ENCODE measurements around the gene FCER2. TPM values are rescaled to one million over a fixed set of nuclear protein-coding genes. Genes with fewer than 3 reads are reported as not detected.

FCER2 gene
- total and polyA plus RNA-seq, 2 of the 13 experiments (the other 11 are each of a cell fraction or from before 2014, with no cell fraction given), result not detected

- ChIA-PET CTCF (ENCODE audit: low intra/inter-chr PET ratio, low total read pairs) (no interaction called here), POLR2A (interaction anchor here (0.9 kb wide), 1 partner anchor 345 kb away, joined by 3 read pairs; no protein-coding TSS in a partner anchor)
- H3K27ac ChIP-seq (ENCODE audit: extremely low read length, insufficient read depth, low read length), result no peak overlapping the region
- 43% methylated on average over 1 of the region's 2 CpGs for WGBS (ENCODE audit: low lambda C conversion rate)
- no peaks in the 10 kb centered on the region for H4K20me1 ChIP-seq (ENCODE audit: insufficient read depth, low read length)
- DNase-seq (ENCODE audit: low spot score) (no peak), FAIRE-seq (no peak), ATAC-seq (no peak)
- no peaks in the 10 kb centered on the region for H3K36me3 ChIP-seq (replicated peaks in 1 of 2; ENCODE audit: control insufficient read depth in 1 of 2, insufficient read depth in 2 of 2, low read length in 2 of 2)
- H3K9me3 ChIP-seq (ENCODE audit: low read length), result no peaks in the 10 kb centered on the region
- no peak overlapping the region for H3K4me3 ChIP-seq (replicated peaks in 1 of 3; ENCODE audit: insufficient read depth in 1 of 3, low read depth in 2 of 3, low read length in 3 of 3)
- peaks cover 3 to 27% of the 10 kb centered on the region in 2 experiments; a peak in 2 of 5 replicates for H3K27me3 ChIP-seq (ENCODE audit: control insufficient read depth in 1 of 2, insufficient read depth in 2 of 2, low read length in 2 of 2)
- no TSS peak for BruUV-seq (replicated peaks)
- in situ Hi-C loops (cut with HindIII; ENCODE audit: extremely low pct_ligation_motif_present, low pct_unique_long_range_greater_than_20kb), result no loop called here
- no peak overlapping the region for H3K9ac ChIP-seq (ENCODE audit: insufficient read depth, low read depth, low read length)
- no peak for TF ChIP-seq ZNF33A (CRISPR knock-in tag; IDR thresholded peaks at IDR 0.05; ENCODE audit: borderline replicate concordance)
- TF ChIP-seq ZSCAN29 (CRISPR knock-in tag; conservative IDR thresholded peaks at IDR 0.05), result no peak
- TF ChIP-seq BCL6 (CRISPR knock-in tag; IDR thresholded peaks at IDR 0.05), result 0 out of 2 replicates have a peak, but pooled peaks have one; percentile 28
- TF ChIP-seq TIGD3 (CRISPR knock-in tag; IDR thresholded peaks at IDR 0.05; ENCODE audit: borderline replicate concordance), result no peak
- 0 out of 2 replicates have a peak, but pooled peaks have one; percentile 36 for TF ChIP-seq FOSL2 (CRISPR knock-in tag; IDR thresholded peaks at IDR 0.05)
- peak; percentile 28; the same call in 1 of the 2 replicates for TF ChIP-seq RXRA (CRISPR knock-in tag; IDR thresholded peaks at IDR 0.05)
- peak; percentile 68 for TF ChIP-seq RARA (CRISPR knock-in tag; IDR thresholded peaks at IDR 0.05)
- intact Hi-C loops (cut with micrococcal nuclease; ENCODE audit: unreplicated experiment), result no loop called here
- H3K4me2 ChIP-seq (ENCODE audit: low read depth, low read length), result no peak overlapping the region
- H3K79me2 ChIP-seq (ENCODE audit: insufficient read depth, low read length), result no peaks in the 10 kb centered on the region
- H3K4me1 ChIP-seq (ENCODE audit: insufficient read depth, low read length), result peaks cover 6% of the 10 kb centered on the region; the same call in 1 of the 2 replicates
- H2AFZ ChIP-seq (ENCODE audit: low read length), result no peak overlapping the region
Observed at GRCh38 chr19:7743425-7743841, 41.5 kb upstream of the FCER2 start.

- Histone ChIP-seq H3K4me2 (ENCODE audit: low read depth, low read length) (no peak overlapping the region), H3K27ac (ENCODE audit: extremely low read length, insufficient read depth, low read length) (no peak overlapping the region), H4K20me1 (ENCODE audit: insufficient read depth, low read length) (no peaks in the 10 kb centered on the region), H3K27me3 (ENCODE audit: control insufficient read depth in 1 of 2, insufficient read depth in 2 of 2, low read length in 2 of 2) (peaks cover 3 to 27% of the 10 kb centered on the region in 2 experiments; a peak in 2 of 5 replicates), H3K9ac (ENCODE audit: insufficient read depth, low read depth, low read length) (no peak overlapping the region), H3K79me2 (ENCODE audit: insufficient read depth, low read length) (no peaks in the 10 kb centered on the region), H3K4me1 (ENCODE audit: insufficient read depth, low read length) (peaks cover 6% of the 10 kb centered on the region; the same call in 1 of the 2 replicates), H3K36me3 (replicated peaks in 1 of 2; ENCODE audit: control insufficient read depth in 1 of 2, insufficient read depth in 2 of 2, low read length in 2 of 2) (no peaks in the 10 kb centered on the region), H2AFZ (ENCODE audit: low read length) (no peak overlapping the region), H3K4me3 (replicated peaks in 1 of 3; ENCODE audit: insufficient read depth in 1 of 3, low read depth in 2 of 3, low read length in 3 of 3) (no peak overlapping the region), H3K9me3 (ENCODE audit: low read length) (no peaks in the 10 kb centered on the region)
- intact Hi-C loops (cut with micrococcal nuclease; ENCODE audit: unreplicated experiment) (no loop called here), in situ Hi-C loops (cut with HindIII; ENCODE audit: extremely low pct_ligation_motif_present, low pct_unique_long_range_greater_than_20kb) (no loop called here)
- 22% methylated on average over 10 of the region's 11 CpGs for WGBS (ENCODE audit: low lambda C conversion rate)
- ChIA-PET CTCF (ENCODE audit: low intra/inter-chr PET ratio, low total read pairs) (no interaction called here), POLR2A (interaction anchor here (0.7 to 0.9 kb wide), 2 partner anchors 167 to 344 kb away, joined by 3 read pairs; no protein-coding TSS in a partner anchor)
- ATAC-seq (no peak), FAIRE-seq (no peak), DNase-seq (ENCODE audit: low spot score) (no peak)
- BruUV-seq (replicated peaks), result no TSS peak
- no peak for TF ChIP-seq PHF21A (CRISPR knock-in tag; IDR thresholded peaks at IDR 0.05)
- TF ChIP-seq PAXIP1 (CRISPR knock-in tag; conservative IDR thresholded peaks at IDR 0.05), result no peak
- no peak for TF ChIP-seq ZNF362 (CRISPR knock-in tag; IDR thresholded peaks at IDR 0.05; ENCODE audit: borderline replicate concordance)
- no peak for TF ChIP-seq SOX6 (IDR thresholded peaks at IDR 0.05)
- no peak for TF ChIP-seq SOX6 (CRISPR knock-in tag; IDR thresholded peaks at IDR 0.05)
- TF ChIP-seq ZSCAN29 (CRISPR knock-in tag; conservative IDR thresholded peaks at IDR 0.05), result no peak
Observed at GRCh38 chr19:7742991-7743390, 41.1 kb upstream of the FCER2 start.
